GM18505 (cell line): ENCODE data around the gene TRPC4AP.

Experiments used
- ATAC-seq: cut with Tn5 transposase; IDR thresholded peaks from one replicate; pipeline ENCODE4 v1.9.1; 2021; ENCODE audit not compliant: unreplicated experiment
- POLR2A ChIP-seq: IDR thresholded peaks from 4 replicates; pipeline ENCODE4 v1.6.1; 2011; ENCODE audit warnings: borderline replicate concordance; ENCODE audit not compliant: insufficient read depth, insufficient read length; ENCODE audit errors: extremely low read depth

TRPC4AP gene

DNA sequence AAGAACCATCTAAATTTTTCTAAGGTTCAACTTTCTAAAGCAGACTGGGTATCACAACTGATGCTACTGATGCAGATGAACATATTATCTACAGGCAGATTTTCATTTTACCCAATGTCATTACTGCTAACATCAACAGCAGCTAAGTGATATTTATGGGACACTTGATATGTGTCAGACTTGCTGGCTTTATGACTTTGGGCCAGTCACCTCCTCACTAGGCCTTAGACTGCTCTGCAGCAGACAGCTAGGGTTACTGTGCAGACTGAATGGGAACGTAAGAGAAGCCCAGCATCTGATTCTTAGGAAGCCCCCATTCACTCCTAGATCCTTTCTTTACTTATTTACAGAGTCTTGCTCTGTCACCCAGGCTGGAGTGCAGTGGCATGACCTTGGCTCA lies 70.8 kb downstream of the TRPC4AP start:
- TF ChIP-seq POLR2A = no peak
- no peak for ATAC-seq

DNA sequence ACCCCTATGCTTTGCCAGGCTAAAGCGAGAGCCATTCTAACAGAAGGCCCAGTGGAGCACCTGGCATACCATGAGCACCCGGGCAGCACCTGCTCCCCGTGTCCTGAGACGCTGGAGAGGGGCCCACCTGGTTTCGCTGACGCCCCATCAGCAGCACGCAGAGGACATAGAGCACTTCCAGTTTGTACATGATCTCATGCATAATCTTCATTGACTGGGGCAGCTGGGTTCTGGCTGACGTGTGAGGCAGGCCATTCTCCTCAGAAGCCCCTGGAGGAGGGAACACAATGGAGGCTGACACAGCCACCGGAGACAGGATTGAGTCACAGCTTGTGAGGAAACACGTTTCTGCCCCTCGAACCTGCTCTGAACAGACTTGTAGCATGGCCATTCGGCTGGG lies 71.5 kb downstream of the TRPC4AP start:
- ATAC-seq = no peak
- no peak for TF ChIP-seq POLR2A

DNA sequence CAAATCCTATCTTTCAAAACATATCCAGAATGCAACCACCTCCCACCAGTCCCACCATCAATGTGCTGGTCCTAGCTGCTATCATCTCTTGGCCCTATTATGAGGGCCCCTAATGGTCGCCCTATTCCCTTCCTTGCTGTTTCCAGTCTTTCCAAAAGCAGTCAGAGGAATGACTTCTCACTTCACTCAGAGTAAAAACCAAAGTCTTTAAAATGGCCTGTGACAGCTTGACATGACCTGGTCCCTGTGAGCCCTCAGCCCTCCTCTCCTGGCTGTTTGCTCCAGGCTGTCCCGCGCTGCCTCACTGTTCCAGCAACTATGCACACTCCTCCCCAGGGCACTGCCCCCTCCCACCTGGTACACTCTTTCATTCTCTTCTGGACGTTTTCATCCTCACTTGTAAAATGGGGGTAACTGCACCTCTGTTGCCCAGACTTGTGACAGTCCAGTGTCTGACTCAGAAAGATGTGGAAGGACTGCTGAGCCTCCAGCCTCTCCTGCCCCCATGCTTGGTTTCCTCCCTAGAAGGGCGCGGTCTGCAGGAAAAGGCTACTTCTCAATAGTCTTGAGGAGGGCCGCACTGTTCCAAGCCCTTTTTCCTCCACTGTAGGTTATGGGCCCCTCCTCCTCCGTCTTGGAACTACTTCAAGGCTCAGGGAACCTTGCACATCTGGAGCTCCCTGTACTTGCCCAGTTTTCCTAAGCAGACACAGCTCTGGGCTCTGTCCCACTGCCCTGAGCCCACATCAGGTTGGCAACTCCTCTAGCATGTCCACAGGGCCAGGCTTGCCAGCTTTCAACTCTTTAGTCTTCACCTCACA lies 72.3 kb downstream of the TRPC4AP start:
- TF ChIP-seq POLR2A = no peak
- no peak for ATAC-seq

- TF ChIP-seq POLR2A = no peak
- ATAC-seq = no peak
Observed at GRCh38 chr20:35018590-35019371, 73.8 kb downstream of the TRPC4AP start.

GRCh38 chr20:35017099-35017835 lies 75.3 kb downstream of the TRPC4AP start:
- TF ChIP-seq POLR2A = no peak
- no peak for ATAC-seq

GRCh38 chr20:35015863-35016193 lies 76.8 kb downstream of the TRPC4AP start:
- ATAC-seq = no peak
- TF ChIP-seq POLR2A = no peak

DNA sequence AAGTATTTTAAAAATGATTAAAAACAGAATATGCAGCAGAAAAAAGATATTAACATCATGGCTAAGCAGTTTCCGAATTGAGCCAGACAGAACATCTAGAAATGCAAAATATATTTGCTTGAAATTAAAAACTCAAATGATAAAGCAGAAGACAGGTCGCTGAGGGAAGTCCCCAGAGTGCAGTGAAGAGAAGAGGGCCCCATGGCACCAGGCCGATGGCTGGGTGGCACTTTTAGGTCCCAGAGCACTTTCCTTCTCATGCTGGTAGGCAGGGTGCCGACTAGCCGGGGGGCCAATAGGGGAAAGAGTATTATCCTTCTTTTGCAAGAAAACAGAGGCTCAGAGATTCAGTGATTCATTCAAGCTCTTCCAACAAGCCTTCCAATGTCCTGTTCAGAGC lies 78.1 kb downstream of the TRPC4AP start:
- no peak for TF ChIP-seq POLR2A
- no peak for ATAC-seq

DNA sequence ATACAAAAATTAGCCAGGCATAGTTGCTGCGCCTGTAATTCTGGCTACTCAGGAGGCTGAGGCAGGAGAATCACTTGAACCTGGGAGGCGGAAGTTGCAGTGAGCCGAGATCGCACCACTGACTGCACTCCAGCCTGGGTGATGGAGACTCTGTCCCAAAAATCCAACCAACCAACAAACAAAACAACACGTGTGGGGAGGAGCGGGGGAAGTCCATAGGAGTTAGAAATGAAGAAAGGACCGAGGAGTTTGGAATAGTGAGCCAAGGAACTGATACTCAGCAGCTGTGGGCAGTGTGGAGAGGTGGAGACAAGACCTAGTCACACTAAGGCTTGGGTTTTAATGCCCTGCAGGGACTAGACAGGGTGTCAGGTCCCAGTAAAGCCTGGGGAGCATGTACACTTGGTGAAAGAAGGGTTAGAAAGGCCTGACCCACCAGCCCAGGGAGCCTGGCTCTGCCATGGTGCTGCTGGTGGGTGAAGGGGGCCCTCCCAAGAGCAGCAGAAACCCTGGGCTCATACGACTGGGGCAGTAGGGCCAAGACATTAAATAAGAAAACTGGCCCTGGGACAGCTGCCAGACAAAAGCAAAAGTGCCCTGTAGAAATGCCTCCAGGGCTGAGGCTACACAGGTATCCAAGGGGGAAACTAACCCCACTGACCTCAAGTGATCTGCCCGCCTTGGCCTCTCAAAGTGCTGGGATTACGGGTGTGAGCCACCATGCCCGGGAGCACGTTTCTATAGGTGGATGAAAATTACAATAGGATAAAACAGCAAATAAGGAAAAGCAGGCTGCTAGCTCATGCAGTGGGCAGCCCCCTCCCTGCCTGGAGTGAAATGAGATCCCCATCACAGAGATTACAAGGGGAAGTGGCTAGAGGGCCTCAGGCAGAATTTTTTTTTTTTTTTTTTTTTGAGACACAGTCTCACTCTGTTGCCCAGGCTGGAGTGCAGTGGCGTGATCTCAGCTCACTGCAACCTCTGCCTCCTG lies 78.9 kb downstream of the TRPC4AP start:
- no peak for ATAC-seq
- TF ChIP-seq POLR2A = no peak

GRCh38 chr20:35012227-35013069 lies 80.2 kb downstream of the TRPC4AP start:
- ATAC-seq = no peak

DNA sequence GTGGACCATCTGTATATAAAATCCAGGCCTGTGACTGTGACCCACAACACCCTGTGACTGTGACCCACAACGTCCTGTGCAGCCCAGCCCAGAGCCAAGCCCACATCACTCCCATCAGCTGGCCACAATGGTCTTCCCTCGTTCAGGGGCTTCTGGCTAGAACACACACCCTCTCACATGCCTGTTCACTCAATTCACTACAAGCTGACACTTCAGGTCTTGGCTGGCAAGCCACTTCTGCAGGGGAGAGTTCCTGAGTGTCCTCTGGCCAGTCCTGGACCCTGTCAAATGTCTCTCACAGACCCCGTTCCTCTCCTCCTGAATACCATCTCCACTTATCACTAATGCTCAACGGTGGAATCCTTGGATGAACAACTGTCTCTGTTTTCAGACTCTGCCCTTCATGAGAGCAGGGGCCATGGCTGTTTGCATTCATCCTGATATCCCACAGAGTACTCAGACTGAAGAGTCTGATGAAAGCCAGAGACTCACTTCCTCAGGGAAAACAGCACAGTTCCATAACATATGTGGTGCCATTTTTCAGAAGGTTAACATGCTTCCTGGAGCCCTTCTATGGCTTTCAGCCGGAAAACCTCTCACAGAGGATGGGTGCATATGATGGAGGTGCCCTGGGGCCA lies 80.9 kb downstream of the TRPC4AP start:
- ATAC-seq = no peak

More at GRCh38 chr20:35012227-35013069, 80.2 kb downstream of the TRPC4AP start:
- TF ChIP-seq POLR2A = no peak

DNA sequence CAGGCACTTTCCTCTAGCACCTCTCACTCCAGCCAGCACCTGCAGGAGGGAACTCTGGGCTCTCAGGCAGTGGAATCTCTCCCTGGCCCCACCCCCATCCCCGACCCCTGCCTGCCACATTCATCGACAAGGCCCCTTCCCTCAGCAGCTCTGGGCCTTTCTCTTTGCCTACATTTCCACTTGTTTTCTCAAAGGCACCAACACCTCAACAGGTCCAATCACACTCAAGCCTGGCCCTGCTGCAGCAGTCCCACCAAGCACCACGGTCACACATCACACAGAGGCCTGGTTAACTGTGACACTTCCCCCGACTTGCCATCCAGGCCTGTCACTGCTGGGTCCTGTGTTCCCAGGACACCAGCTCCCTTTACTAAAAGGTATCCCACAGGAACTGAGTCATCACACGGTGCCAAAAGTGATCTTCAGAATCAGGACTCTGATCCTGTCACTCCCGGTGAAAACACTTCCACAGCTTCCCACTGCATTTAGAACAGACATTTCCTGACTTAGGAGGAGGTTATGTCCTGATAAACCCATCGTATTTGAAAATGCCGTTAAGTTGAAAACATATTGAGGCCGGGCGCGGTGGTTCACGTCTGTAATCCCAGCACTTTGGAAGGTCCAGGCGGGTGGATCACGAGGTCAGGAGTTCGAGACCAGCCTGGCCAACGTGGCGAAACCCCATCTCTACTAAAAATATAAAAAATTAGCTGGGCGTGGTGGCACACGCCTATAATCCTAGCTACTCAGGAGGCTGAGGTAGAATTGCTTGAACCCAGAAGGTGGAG lies 82.0 kb downstream of the TRPC4AP start:
- no peak for ATAC-seq
- TF ChIP-seq POLR2A = no peak

More for the DNA sequence above, 80.9 kb downstream of the TRPC4AP start:
- TF ChIP-seq POLR2A = no peak

DNA sequence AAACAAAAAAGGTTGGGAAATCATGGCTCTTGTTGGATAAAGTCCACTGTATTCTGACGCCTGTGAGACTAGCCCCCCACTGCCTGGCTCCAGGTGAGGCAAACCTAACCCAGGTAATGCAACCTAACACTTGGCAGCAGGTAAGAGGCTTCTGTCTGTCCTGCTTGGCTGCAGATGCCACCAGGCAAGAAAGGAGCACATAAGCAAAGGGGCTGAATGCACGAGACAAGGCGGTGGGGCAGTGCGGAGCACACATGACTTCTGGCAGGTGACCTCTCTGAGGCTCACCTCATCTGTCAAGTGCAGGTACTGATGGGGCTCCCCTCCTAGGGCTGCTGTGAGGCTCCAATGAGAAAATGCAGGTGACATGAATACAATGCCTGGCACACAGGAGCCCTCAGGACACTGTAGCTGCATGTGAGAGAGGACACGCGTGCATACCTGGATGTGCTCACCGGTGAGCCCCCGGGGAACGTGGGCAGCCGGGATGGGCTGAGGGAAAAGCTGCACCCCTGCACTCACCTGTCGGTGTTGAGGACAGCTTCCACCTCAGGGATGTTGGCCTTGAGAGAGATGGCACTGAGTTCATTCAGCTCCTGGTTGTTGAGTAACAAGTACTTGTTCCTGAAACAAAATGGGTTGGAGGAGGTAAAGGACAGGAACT lies 82.8 kb downstream of the TRPC4AP start:
- ATAC-seq = no peak
- TF ChIP-seq POLR2A = no peak
